GM19438 (cell line): ENCODE results near the gene ITGA2.
A peak's percentile ranks its signal among the peaks of the same experiment; 100 is the strongest.
"Not testable (repeated sequence)": the region's sequence is repeated elsewhere in the genome, so short reads cannot be mapped to it uniquely, and the experiment has no call there.

Experiments
- ATAC-seq: cut with Tn5 transposase; IDR thresholded peaks from one replicate; pipeline ENCODE4 v1.9.1; 2021; ENCODE audit warnings: low read depth; ENCODE audit not compliant: unreplicated experiment

Gene ITGA2

DNA sequence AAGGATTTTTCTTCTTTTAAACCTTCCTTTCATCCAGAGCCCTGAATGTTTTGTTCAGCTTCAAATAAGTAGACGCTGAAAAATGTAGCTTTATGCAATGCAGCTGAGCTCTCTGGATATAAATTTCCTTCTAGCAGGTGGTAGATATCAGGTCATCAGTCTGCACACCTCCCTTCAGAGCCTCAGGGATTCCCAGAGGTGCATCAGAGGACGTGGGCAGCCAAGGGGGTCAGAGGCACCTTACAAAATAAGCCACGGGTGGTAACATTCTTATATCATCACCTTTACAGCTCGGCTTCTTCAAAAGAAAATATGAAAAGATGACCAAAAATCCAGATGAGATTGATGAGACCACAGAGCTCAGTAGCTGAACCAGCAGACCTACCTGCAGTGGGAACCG is 101.1 kb downstream of the ITGA2 start:
- ATAC-seq, result no peak

- ATAC-seq, result no peak
Observed at GRCh38 chr5:53091289-53091688, 102.1 kb downstream of the ITGA2 start.

- no peak for ATAC-seq
Observed at GRCh38 chr5:53092242-53092641, 103.1 kb downstream of the ITGA2 start.

GRCh38 chr5:53095217-53095616 is 106.1 kb downstream of the ITGA2 start:
- no peak for ATAC-seq

- ATAC-seq, result peak; percentile 69
Observed at GRCh38 chr5:53095931-53096525, 106.9 kb downstream of the ITGA2 start.

DNA sequence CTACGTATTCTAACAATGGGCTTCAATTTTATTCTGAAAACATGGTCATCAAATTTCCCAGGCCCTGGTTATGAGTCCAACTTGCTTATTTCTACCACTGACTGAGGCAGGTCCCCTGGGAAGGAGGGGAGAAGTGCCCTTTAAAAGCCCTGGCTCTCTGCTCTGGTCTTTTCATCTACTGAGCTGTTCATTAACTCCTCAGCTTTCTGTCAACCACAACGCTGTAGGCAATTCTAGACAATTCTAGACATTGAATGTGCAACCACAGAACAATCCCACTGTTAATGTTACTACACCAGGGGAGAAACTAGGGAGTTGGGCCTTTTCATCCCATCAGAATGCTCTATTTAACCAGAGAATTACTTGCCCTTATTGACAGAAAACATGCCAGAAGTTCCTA is 110.4 kb downstream of the ITGA2 start:
- ATAC-seq, result no peak

- ATAC-seq, result no peak
Observed at GRCh38 chr5:53100606-53101005, 111.5 kb downstream of the ITGA2 start.

DNA sequence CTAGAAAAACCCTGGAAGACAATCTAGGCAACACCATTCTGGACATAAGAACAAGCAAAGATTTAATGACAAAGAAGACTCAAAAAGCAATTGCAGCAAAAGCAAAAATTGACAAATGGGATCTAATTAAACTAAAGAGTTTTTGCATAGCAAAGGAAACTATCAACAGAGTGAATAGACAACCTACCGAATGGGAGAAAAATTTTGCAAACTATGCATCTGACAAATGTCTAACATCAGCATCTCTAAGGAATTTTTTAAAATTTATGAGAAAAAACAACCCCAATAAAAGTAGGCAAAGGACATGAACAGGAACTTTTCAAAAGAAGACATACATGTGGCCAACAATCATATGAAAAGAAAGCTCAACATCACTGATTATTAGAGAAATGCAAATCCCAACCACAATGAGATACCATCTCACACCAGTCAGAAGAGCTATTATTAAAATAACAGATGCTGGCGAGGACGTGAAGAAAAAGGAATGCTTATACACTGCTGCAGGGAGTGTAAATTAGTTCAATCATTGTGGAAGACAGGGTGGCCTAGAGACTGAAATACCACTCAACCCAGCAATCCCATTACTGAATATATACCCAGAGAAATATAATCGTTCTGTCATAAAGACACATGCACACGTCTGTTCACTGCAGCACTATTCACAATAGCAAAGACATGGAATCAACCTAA is 116.6 kb downstream of the ITGA2 start:
- no peak for ATAC-seq

DNA sequence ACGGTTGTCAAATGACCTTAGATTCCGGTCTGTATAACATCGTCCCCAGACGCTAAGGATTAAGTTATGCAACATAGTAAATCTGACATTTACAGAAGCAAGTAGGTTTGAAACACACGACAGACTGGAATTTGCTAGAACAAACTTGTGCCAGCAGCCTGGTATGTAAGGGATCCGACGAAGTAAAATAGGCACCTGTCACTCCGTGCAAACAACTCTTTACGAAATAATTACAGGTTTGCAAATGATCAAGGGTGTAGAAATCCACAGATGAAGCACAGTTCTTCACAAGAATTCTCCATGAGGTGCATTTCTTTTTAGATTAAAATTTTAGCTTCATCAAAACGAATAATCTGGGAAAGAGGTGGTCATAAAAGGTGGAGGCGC is 119.9 kb downstream of the ITGA2 start:
- peak; percentile 12 for ATAC-seq

DNA sequence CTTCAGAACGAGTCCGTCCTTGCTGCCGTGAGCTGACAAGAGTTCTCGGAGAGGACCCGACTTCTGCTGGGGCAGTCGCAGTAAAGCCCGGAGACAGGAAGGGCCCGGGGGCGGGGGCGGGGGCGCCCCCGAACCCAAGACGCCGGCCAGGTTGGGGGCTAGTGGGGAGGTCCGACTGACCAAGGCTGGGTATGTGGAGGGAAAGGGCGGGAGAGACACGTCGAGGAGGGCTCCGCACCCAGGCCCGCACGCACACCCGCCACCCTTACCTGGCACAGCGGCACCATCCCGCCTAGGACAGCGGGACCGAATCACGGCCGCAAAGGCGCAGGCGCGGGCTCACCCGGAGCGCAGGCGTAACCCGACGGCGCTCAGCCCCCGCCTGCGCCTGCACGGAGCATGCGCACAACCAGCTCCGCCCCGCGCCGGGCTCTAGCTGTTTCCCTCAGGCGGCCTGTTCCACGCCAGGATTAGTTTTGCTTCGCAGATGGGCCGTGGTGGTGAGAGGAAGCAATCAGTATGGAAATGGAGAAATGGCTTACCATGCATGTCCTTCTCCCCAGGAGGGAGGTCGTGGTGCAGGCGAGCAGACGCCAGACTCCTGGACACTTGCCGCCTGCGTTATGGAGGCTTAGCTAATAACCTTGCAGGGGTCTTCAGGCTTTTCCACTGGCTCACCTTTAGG is 120.4 kb downstream of the ITGA2 start, which contains the start of gene MOCS2:
TSS of gene MOCS2 (minus strand) at position 315 of the 685 bp plus-strand sequence. CDS start 2,583 bp downstream, outside the sequence.
- peak; percentile 95 for ATAC-seq

DNA sequence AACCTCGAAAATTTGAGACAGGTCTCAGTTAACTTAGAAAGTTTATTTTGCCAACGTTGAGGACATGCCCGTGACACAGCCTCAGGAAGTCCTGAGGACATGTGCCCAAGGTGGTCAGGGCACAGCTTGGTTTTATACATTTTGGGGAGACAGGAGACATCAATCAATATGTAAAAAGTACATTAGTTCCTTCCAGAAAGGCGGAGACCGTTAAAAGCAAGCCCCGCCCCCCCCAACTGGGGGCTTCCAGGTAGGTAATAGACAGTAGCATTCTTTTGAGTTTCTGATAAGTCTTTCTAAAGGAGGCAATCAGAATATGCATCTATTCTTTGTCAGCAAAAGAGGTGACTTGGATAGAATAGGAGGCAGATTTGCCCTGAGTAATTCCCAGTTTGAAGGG is 121.0 kb downstream of the ITGA2 start:
- ATAC-seq, result peak; percentile 7

GRCh38 chr5:53111139-53111538 is 122.0 kb downstream of the ITGA2 start:
- ATAC-seq, result no peak

DNA sequence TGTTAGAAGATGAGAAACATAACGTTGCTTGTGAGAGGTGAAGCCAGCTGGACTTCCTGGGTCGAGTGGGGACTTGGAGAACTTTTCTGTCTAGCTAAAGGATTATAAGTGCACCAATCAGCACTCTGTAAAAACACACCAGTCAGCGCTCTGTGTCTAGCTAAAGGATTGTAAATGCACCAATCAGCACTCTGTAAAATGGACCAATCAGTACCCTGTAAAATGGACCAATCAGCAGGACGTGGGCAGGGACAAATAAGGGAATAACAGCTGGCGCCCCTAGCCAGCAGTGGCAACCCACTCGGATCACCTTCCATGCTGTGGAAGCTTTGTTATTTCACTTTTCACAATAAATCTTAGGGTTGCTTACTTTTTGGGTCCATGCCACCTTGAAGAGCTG is 123.2 kb downstream of the ITGA2 start:
- ATAC-seq, result not testable (repeated sequence)

DNA sequence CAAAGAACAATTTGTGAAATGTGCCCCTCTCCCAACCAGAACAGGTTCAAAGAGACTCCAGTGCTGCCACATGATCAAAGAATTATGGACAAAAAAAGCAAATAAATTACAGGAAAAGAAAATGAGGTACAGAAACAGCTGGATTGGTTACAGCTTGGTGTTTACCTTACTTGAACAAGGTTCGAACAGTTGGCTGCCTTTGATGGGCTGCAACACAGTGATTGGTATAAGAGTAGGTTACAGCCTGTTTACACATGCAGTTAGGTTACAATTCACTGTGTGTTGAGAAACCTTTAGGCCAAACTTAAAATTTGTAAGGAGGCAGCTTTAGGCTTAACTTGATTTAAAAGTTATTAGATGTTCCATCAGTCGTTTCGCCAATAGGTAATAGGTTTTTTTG is 123.8 kb downstream of the ITGA2 start:
- no peak for ATAC-seq

- no peak for ATAC-seq
Observed at GRCh38 chr5:53113947-53114346, 124.8 kb downstream of the ITGA2 start.

GRCh38 chr5:53114988-53115387 is 125.8 kb downstream of the ITGA2 start:
- no peak for ATAC-seq

DNA sequence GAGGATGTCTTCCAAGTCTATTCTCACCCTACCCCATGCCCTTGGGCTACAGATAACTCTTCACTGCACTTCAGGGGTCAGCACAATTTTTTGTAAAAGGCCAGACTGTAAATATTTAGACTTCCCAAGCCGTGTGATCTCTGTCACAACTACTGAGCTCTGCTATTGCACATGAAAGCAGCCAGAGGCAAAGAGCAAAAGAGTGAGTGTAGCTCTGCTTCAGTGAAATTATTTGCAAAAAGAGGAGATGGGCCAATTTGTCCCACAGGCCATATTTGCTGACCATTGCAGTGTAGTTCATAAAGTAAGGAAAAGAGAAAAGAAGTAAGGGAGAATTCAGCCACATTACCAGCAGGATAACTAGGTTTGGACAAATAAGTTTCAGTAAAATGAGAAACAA is 127.4 kb downstream of the ITGA2 start:
- no peak for ATAC-seq

DNA sequence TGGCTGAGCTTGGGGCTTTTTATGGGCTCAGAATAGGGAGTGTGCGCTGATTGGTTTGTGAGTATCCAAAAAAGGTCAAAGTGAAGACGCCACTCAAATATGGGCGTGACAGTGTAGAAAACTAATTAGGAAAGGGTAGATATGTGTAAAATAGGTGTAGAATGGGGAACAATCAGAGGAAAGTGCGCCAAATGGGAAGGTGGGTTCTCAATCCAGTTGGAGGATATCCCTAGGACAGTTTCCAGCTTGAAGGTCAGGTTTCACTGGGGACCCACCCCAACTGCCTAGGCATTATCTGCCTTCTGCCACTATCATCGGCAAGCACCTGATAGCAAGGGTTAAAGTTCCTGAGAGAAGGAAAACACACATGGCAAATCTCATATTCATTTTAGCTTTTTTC is 129.7 kb downstream of the ITGA2 start:
- ATAC-seq, result no peak

- no peak for ATAC-seq
Observed at GRCh38 chr5:53120165-53120564, 131.0 kb downstream of the ITGA2 start.

DNA sequence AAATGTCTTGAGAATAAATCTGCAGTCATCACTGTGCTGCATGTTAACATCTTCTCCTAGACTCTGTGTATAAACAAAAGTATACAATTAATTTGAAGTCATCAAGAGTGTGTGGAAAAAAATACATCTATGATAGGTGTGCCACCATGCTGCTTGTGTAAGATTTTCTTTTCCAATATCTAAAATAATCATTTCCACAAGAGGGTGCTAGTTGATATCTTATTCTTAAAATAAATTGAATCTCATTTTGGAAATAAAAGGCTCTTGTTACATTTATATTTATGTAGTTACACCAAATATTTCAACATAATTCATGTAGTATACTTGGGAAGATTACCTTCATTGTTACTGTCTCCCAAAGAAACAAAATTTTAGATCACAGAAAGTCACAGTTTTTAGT is 134.6 kb downstream of the ITGA2 start:
- no peak for ATAC-seq

DNA sequence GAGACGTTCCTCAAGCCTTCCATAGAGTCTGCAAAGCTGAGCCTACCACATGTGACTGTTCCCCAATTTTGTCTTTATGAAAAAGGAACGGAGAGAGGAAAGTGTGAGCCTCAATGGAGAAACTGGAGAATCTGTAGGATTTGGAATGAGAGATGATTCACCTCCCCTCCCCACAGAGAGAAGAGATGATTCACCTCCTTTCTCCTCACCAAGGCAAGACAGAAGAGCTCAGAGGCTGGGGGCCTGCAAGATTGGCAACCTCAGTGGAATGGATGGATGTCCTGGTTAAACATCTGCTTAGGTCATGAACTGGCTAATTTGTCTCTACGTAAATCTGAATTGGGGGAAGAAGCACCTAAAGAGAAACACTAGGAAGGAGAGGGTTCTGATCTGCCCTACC is 137.4 kb downstream of the ITGA2 start:
- ATAC-seq, result no peak

DNA sequence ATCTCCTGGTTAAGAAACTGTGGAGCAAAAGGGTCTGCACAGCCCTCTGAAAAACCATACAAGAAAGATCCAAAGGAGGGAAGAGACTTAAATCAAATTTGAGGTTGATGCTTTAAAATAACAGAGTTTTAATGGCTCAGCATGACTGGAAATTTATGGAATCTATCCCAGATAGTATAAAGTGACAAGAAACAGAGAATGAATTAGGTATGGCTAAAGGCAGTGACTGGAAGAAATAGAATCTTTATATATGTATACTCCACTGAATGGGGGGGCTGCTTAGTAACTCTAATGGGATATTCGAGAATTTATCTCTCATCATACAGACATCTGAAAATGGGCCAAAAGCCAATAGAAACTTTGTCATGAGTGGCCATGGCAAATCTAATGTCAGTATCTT is 138.0 kb downstream of the ITGA2 start:
- ATAC-seq, result no peak
